Subcutaneous abdominal adipose tissue (tissue), 5 donors: ENCODE measurements around the gene TBCD.
"Not testable (repeated sequence)": the region's sequence is repeated elsewhere in the genome, so short reads cannot be mapped to it uniquely, and the experiment has no call there.

Source experiments
- H3K27ac ChIP-seq: one replicate; pipeline ENCODE4 v1.7.0; 2013; ENCODE audit warnings: low read depth, mild to moderate bottlenecking, inconsistent platforms, low read length, moderate library complexity
- H3K27me3 ChIP-seq, 5 donors: one replicate each; pipeline ENCODE4 v1.7.0; 2013; ENCODE audit warnings: low read length in 5 of 5, inconsistent platforms in 1 of 5; ENCODE audit not compliant: control insufficient read depth in 5 of 5, insufficient read depth in 4 of 5
- H3K36me3 ChIP-seq, 5 donors: one replicate each; pipeline ENCODE4 v1.7.0; 2013; ENCODE audit warnings: low read length in 5 of 5; ENCODE audit not compliant: control insufficient read depth in 5 of 5, insufficient read depth in 5 of 5
- H3K4me1 ChIP-seq, 5 donors: one replicate each; pipeline ENCODE4 v1.7.0; 2013; ENCODE audit warnings: low read length in 5 of 5, mild to moderate bottlenecking in 3 of 5, moderate library complexity in 1 of 5; ENCODE audit not compliant: control insufficient read depth in 5 of 5, insufficient read depth in 5 of 5
- H3K4me3 ChIP-seq, 5 donors: one replicate each; pipeline ENCODE4 v1.7.0; 2013; ENCODE audit warnings: low read length in 5 of 5, low read depth in 1 of 5
- H3K9ac ChIP-seq, 5 donors: one replicate each; pipeline ENCODE4 v1.7.0; 2013; ENCODE audit warnings: low read length in 5 of 5, mild to moderate bottlenecking in 4 of 5, moderate library complexity in 3 of 5
- H3K9me3 ChIP-seq, 5 donors: one replicate each; pipeline ENCODE4 v1.7.0; 2013; ENCODE audit warnings: low read length in 5 of 5; ENCODE audit not compliant: control insufficient read depth in 5 of 5
- donor health status: healthy.
- donor health status: healthy.
- donor health status: healthy.
- donor health status: healthy.
- donor health status: healthy.

The TBCD gene

GRCh38 chr17:82981141-82981730, 229.4 kb downstream of the TBCD start:
- Histone ChIP-seq H3K9me3 (no peaks in the 10 kb centered on the region), H3K4me1 (peaks cover 0 to 5% (median 3%) of the 10 kb centered on the region in 5 donors), H3K4me3 (no peak overlapping the region), H3K9ac (no peak overlapping the region), H3K27me3 (no peaks in the 10 kb centered on the region), H3K36me3 (no peaks in the 10 kb centered on the region), H3K27ac (no peak overlapping the region)

GRCh38 chr17:82983510-82984248, 231.8 kb downstream of the TBCD start:
- H3K9me3 ChIP-seq = no peaks in the 10 kb centered on the region
- H3K27me3 ChIP-seq = no peaks in the 10 kb centered on the region
- no peaks in the 10 kb centered on the region for H3K36me3 ChIP-seq
- peaks cover 0 to 9% (median 0%) of the 10 kb centered on the region in 5 donors for H3K4me1 ChIP-seq
- H3K9ac ChIP-seq = no peak overlapping the region
- H3K27ac ChIP-seq = no peak overlapping the region
- H3K4me3 ChIP-seq = no peak overlapping the region

GRCh38 chr17:82984249-82984617, 232.4 kb downstream of the TBCD start:
- H3K4me3 ChIP-seq, H3K9me3 ChIP-seq, H3K9ac ChIP-seq: not testable (repeated sequence)

GRCh38 chr17:82984751-82985427, 233.0 kb downstream of the TBCD start:
- Histone ChIP-seq H3K4me3 (no peak overlapping the region), H3K36me3 (no peaks in the 10 kb centered on the region), H3K27ac (no peak overlapping the region), H3K9ac (no peak overlapping the region), H3K27me3 (no peaks in the 10 kb centered on the region), H3K4me1 (peaks cover 0 to 9% (median 0%) of the 10 kb centered on the region in 5 donors), H3K9me3 (no peaks in the 10 kb centered on the region)

More at GRCh38 chr17:82984249-82984617, 232.4 kb downstream of the TBCD start:
- H3K27me3 ChIP-seq, H3K4me1 ChIP-seq, H3K36me3 ChIP-seq, H3K27ac ChIP-seq: not testable (repeated sequence)

- Histone ChIP-seq H3K9me3 (no peaks in the 10 kb centered on the region), H3K36me3 (no peaks in the 10 kb centered on the region), H3K27ac (no peak overlapping the region), H3K9ac (no peak overlapping the region), H3K4me3 (no peak overlapping the region), H3K27me3 (no peaks in the 10 kb centered on the region), H3K4me1 (peaks cover 0 to 9% (median 0%) of the 10 kb centered on the region in 5 donors)
Observed at GRCh38 chr17:82985428-82985805, 233.6 kb downstream of the TBCD start.

- no peak overlapping the region for H3K9ac ChIP-seq
- no peak overlapping the region for H3K27ac ChIP-seq
- H3K9me3 ChIP-seq = no peaks in the 10 kb centered on the region
- no peaks in the 10 kb centered on the region for H3K27me3 ChIP-seq
- H3K36me3 ChIP-seq = no peaks in the 10 kb centered on the region
- H3K4me3 ChIP-seq = peak overlapping the region in 1 of 5 donors; percentile 23
- H3K4me1 ChIP-seq = peaks cover 0 to 9% (median 0%) of the 10 kb centered on the region in 5 donors
Observed at GRCh38 chr17:82985973-82986372, 234.1 kb downstream of the TBCD start.

GRCh38 chr17:82989051-82989450, 237.2 kb downstream of the TBCD start:
- not testable (repeated sequence) for H3K4me1 ChIP-seq, H3K9ac ChIP-seq, H3K27me3 ChIP-seq, H3K36me3 ChIP-seq, H3K4me3 ChIP-seq, H3K27ac ChIP-seq
- H3K9me3 ChIP-seq = peaks cover 0 to 12% (median 6%) of the 10 kb centered on the region in 5 donors

- H3K4me1 ChIP-seq = peaks cover 0 to 9% (median 0%) of the 10 kb centered on the region in 5 donors
- H3K9me3 ChIP-seq = peaks cover 0 to 12% (median 6%) of the 10 kb centered on the region in 5 donors
- H3K27ac ChIP-seq = no peak overlapping the region
- no peak overlapping the region for H3K4me3 ChIP-seq
- no peak overlapping the region for H3K9ac ChIP-seq
- no peaks in the 10 kb centered on the region for H3K36me3 ChIP-seq
- H3K27me3 ChIP-seq = no peaks in the 10 kb centered on the region
Observed at GRCh38 chr17:82989881-82990280, 238.0 kb downstream of the TBCD start.

GRCh38 chr17:82993005-82993404, 241.1 kb downstream of the TBCD start:
- Histone ChIP-seq H3K9me3 (peaks cover 0 to 12% (median 6%) of the 10 kb centered on the region in 5 donors), H3K27me3 (no peaks in the 10 kb centered on the region), H3K9ac (no peak overlapping the region), H3K4me1 (no peaks in the 10 kb centered on the region), H3K36me3 (no peaks in the 10 kb centered on the region), H3K4me3 (no peak overlapping the region), H3K27ac (no peak overlapping the region)
